IPS-15b (cell line): Measurements from ENCODE around the gene TMEM208.
A peak's percentile ranks its signal among the peaks of the same experiment; 100 is the strongest.

Experiments
- H3K27me3 ChIP-seq: one replicate; pipeline ENCODE4 v1.6.1; 2013; ENCODE audit warnings: low read length; ENCODE audit not compliant: control insufficient read depth, insufficient read depth
- H3K36me3 ChIP-seq: one replicate; pipeline ENCODE4 v1.6.1; 2013; ENCODE audit warnings: low read length; ENCODE audit not compliant: control insufficient read depth, insufficient read depth
- H3K4me1 ChIP-seq: one replicate; pipeline ENCODE4 v1.6.1; 2013; ENCODE audit warnings: mild to moderate bottlenecking, low read length; ENCODE audit not compliant: control insufficient read depth, insufficient read depth
- H3K4me3 ChIP-seq: one replicate; pipeline ENCODE4 v1.5.1; 2013; ENCODE audit warnings: low read depth, low read length
- H3K9ac ChIP-seq: one replicate; pipeline ENCODE4 v1.6.1; 2013; ENCODE audit warnings: low read depth, mild to moderate bottlenecking, low read length
- H3K9me3 ChIP-seq: one replicate; pipeline ENCODE4 v1.6.1; 2013; ENCODE audit warnings: mild to moderate bottlenecking, low read length; ENCODE audit not compliant: control insufficient read depth, insufficient read depth

TMEM208 gene

GRCh38 chr16:67233596-67233995, 6.7 kb downstream of the TMEM208 start:
- Histone ChIP-seq H3K4me1 (peaks cover 2% of the 10 kb centered on the region), H3K36me3 (peaks cover 46% of the 10 kb centered on the region), H3K9me3 (no peaks in the 10 kb centered on the region), H3K4me3 (no peak overlapping the region), H3K27me3 (no peaks in the 10 kb centered on the region), H3K9ac (no peak overlapping the region)

GRCh38 chr16:67234180-67234597, 7.3 kb downstream of the TMEM208 start:
- H3K27me3 ChIP-seq = no peaks in the 10 kb centered on the region
- no peak overlapping the region for H3K9ac ChIP-seq
- H3K4me1 ChIP-seq = peaks cover 2% of the 10 kb centered on the region
- H3K4me3 ChIP-seq = no peak overlapping the region
- H3K9me3 ChIP-seq = no peaks in the 10 kb centered on the region
- H3K36me3 ChIP-seq = peaks cover 40% of the 10 kb centered on the region

- Histone ChIP-seq H3K4me3 (peak overlapping the region; percentile 16), H3K9ac (no peak overlapping the region), H3K36me3 (peaks cover 28% of the 10 kb centered on the region), H3K4me1 (peaks cover 2% of the 10 kb centered on the region), H3K27me3 (no peaks in the 10 kb centered on the region), H3K9me3 (no peaks in the 10 kb centered on the region)
These were observed 9.1 kb downstream of the TMEM208 start for GRCh38 chr16:67235816-67236562.

- no peak overlapping the region for H3K9ac ChIP-seq
- H3K36me3 ChIP-seq = peaks cover 21% of the 10 kb centered on the region
- peak overlapping the region; percentile 45 for H3K4me3 ChIP-seq
- H3K27me3 ChIP-seq = no peaks in the 10 kb centered on the region
- H3K9me3 ChIP-seq = no peaks in the 10 kb centered on the region
- peaks cover 9% of the 10 kb centered on the region for H3K4me1 ChIP-seq
These were observed 9.8 kb downstream of the TMEM208 start for GRCh38 chr16:67236563-67237395.

- Histone ChIP-seq H3K27me3 (no peaks in the 10 kb centered on the region), H3K36me3 (peaks cover 19% of the 10 kb centered on the region), H3K4me3 (peak overlapping the region; percentile 45), H3K4me1 (peaks cover 9% of the 10 kb centered on the region), H3K9ac (no peak overlapping the region), H3K9me3 (no peaks in the 10 kb centered on the region)
These were observed 10.7 kb downstream of the TMEM208 start for GRCh38 chr16:67237396-67238277.

- Histone ChIP-seq H3K36me3 (peaks cover 19% of the 10 kb centered on the region), H3K4me1 (peaks cover 9% of the 10 kb centered on the region), H3K27me3 (no peaks in the 10 kb centered on the region), H3K4me3 (no peak overlapping the region), H3K9me3 (no peaks in the 10 kb centered on the region), H3K9ac (no peak overlapping the region)
These were observed 11.3 kb downstream of the TMEM208 start for GRCh38 chr16:67238278-67238575.

GRCh38 chr16:67238806-67239470, 12.0 kb downstream of the TMEM208 start:
- peaks cover 16% of the 10 kb centered on the region for H3K36me3 ChIP-seq
- no peak overlapping the region for H3K4me3 ChIP-seq
- H3K9ac ChIP-seq = no peak overlapping the region
- H3K27me3 ChIP-seq = no peaks in the 10 kb centered on the region
- no peaks in the 10 kb centered on the region for H3K9me3 ChIP-seq
- H3K4me1 ChIP-seq = peaks cover 9% of the 10 kb centered on the region

- Histone ChIP-seq H3K4me1 (peaks cover 17% of the 10 kb centered on the region), H3K9ac (no peak overlapping the region), H3K9me3 (no peaks in the 10 kb centered on the region), H3K27me3 (no peaks in the 10 kb centered on the region), H3K36me3 (peaks cover 16% of the 10 kb centered on the region), H3K4me3 (no peak overlapping the region)
These were observed 13.6 kb downstream of the TMEM208 start for GRCh38 chr16:67240506-67240905.

- peak overlapping the region; percentile 47 for H3K9ac ChIP-seq
- H3K27me3 ChIP-seq = no peaks in the 10 kb centered on the region
- peaks cover 17% of the 10 kb centered on the region for H3K4me1 ChIP-seq
- H3K9me3 ChIP-seq = no peaks in the 10 kb centered on the region
- H3K36me3 ChIP-seq = peaks cover 12% of the 10 kb centered on the region
- H3K4me3 ChIP-seq = no peak overlapping the region
These were observed 14.3 kb downstream of the TMEM208 start for GRCh38 chr16:67241008-67241900.

GRCh38 chr16:67242138-67242730, 15.3 kb downstream of the TMEM208 start:
- Histone ChIP-seq H3K9me3 (no peaks in the 10 kb centered on the region), H3K36me3 (peaks cover 11% of the 10 kb centered on the region), H3K27me3 (no peaks in the 10 kb centered on the region), H3K4me3 (no peak overlapping the region), H3K4me1 (peaks cover 17% of the 10 kb centered on the region), H3K9ac (no peak overlapping the region)
